K562 (cell line): ENCODE results near the gene TOR1B. TPM values are rescaled to one million over a fixed set of nuclear protein-coding genes. Genes with fewer than 3 reads are reported as not detected.
A peak's percentile ranks its signal among the peaks of the same experiment; 100 is the strongest.

Experiments
- ATAC-seq: fragments of 200-7000 bp; cut with Tn5 transposase; 3 replicates; pipeline ENCODE4 v1.9.1; 2020; ENCODE audit warnings: moderate library complexity
- BruUV-seq: library from RNA; stranded (reverse); fragments of 400-500 nt; replicated peaks from 2 replicates; lab custom pipeline; 2021; lab: Mats Ljungman, UMichigan
- CTCF ChIA-PET: fragments of 300-600 bp; formaldehyde crosslinking; extraction: SDS; loops from one replicate; lab custom pipeline; 2021; ENCODE audit warnings: low intra/inter-chr PET ratio; lab: Yijun Ruan, JAX
- POLR2A ChIA-PET: fragments of 300-600, 350-650 bp; sonication (Branson Sonifier 250); formaldehyde crosslinking; extraction: SDS; loops from one replicate; lab custom pipeline; 2021; ENCODE audit warnings: antibody characterized with exemption, inconsistent platforms; lab: Yijun Ruan, JAX
- DNase-seq, 4 experiments: peaks; one replicate each; pipeline versions ENCODE4 v3.0.0 to v3.0.0-alpha.2; 2011 to 2018; ENCODE audit warnings: low spot score in 3 of 4, mixed read lengths in 3 of 4; ENCODE audit errors: extremely low read depth in 1 of 4
- FAIRE-seq: peaks from 2 replicates; lab custom pipeline; 2011; peaks lifted over from hg19 to GRCh38; lab: Jason Lieb, UNC
- H2AFZ ChIP-seq: 2 replicates; pipeline ENCODE4 v1.6.0; 2011; ENCODE audit warnings: low read depth, low read length, control low read depth, inconsistent platforms
- H3K27ac ChIP-seq: fragments of 200-600 bp; 3 replicates; pipeline ENCODE4 v1.8.0; 2011; ENCODE audit warnings: low read depth, mild to moderate bottlenecking, control low read depth, inconsistent platforms, low read length, moderate library complexity, mixed read lengths; ENCODE audit errors: extremely low read depth
- H3K27me3 ChIP-seq, 2 experiments: fragments of 300-600 bp in 1 of 2; 2 replicates in 1 of 2; 3 replicates in 1 of 2; pipeline versions ENCODE4 v1.6.0 to v1.8.0; 2011; ENCODE audit warnings: inconsistent platforms in 2 of 2, low read length in 2 of 2, mild to moderate bottlenecking in 1 of 2, mixed read lengths in 1 of 2, moderate library complexity in 1 of 2; ENCODE audit not compliant: control insufficient read depth in 2 of 2, insufficient read depth in 2 of 2
- H3K36me3 ChIP-seq: fragments of 300-600 bp; 3 replicates; pipeline ENCODE4 v1.8.0; 2011; ENCODE audit warnings: mild to moderate bottlenecking, low read length, inconsistent platforms; ENCODE audit not compliant: control insufficient read depth, insufficient read depth
- H3K4me1 ChIP-seq, 2 experiments: fragments of 200-600 bp in 1 of 2; replicated peaks in 1 of 2; 2 replicates in 1 of 2; 3 replicates in 1 of 2; pipeline versions ENCODE4 v1.5.1 to v1.8.0; 2011; ENCODE audit warnings: inconsistent platforms in 2 of 2, low read length in 2 of 2, mild to moderate bottlenecking in 1 of 2, mixed read lengths in 1 of 2, moderate library complexity in 1 of 2; ENCODE audit not compliant: control insufficient read depth in 2 of 2, insufficient read depth in 2 of 2
- H3K4me2 ChIP-seq: 2 replicates; pipeline ENCODE4 v1.6.1; 2011; ENCODE audit warnings: low read length, control low read depth, inconsistent platforms, mixed read lengths; ENCODE audit not compliant: insufficient read depth
- H3K4me3 ChIP-seq: fragments of 200-600 bp; sonication (generic), shearing (Covaris generic); 2 replicates; pipeline ENCODE4 v1.5.1; 2016; ENCODE audit warnings: control low read depth, inconsistent platforms
- H3K79me2 ChIP-seq: fragments of 200-600 bp; 3 replicates; pipeline ENCODE4 v1.8.0; 2011; ENCODE audit warnings: low read length, inconsistent platforms; ENCODE audit not compliant: control insufficient read depth, insufficient read depth
- H3K9ac ChIP-seq, 2 experiments: 2 replicates each; pipeline versions ENCODE4 v1.6.0 to v1.6.1; 2011; ENCODE audit warnings: low read depth in 2 of 2, low read length in 2 of 2, control low read depth in 1 of 2, inconsistent platforms in 1 of 2, mild to moderate bottlenecking in 1 of 2, mixed read lengths in 1 of 2; ENCODE audit not compliant: insufficient read depth in 1 of 2
- H3K9me1 ChIP-seq: one replicate; pipeline ENCODE4 v1.6.0; 2011; ENCODE audit warnings: inconsistent platforms, mild to moderate bottlenecking, low read length, moderate library complexity; ENCODE audit not compliant: control insufficient read depth, insufficient read depth
- H3K9me3 ChIP-seq: replicated peaks from 2 replicates; pipeline ENCODE4 v1.5.1; 2011; ENCODE audit warnings: low read depth, low read length, inconsistent platforms; ENCODE audit not compliant: control insufficient read depth, insufficient read depth
- H4K20me1 ChIP-seq: replicated peaks from 2 replicates; pipeline ENCODE4 v1.6.1; 2011; ENCODE audit warnings: low read length, inconsistent platforms, mixed read lengths; ENCODE audit not compliant: control insufficient read depth, insufficient read depth
- POLR2G ChIP-seq: fragments of 200-400 bp; formaldehyde crosslinking; IDR thresholded peaks from 2 replicates; pipeline ENCODE4 v1.6.1; 2017; ENCODE audit warnings: low read depth, mild to moderate bottlenecking, antibody characterized with exemption, low read length, moderate library complexity
- SAFB ChIP-seq: fragments of 200-400 bp; formaldehyde crosslinking; IDR thresholded peaks from 2 replicates; pipeline ENCODE4 v1.6.1; 2017; ENCODE audit warnings: low read depth, low read length, borderline replicate concordance
- TFAP4 ChIP-seq: sonication (generic); formaldehyde crosslinking; IDR thresholded peaks from 2 replicates; pipeline ENCODE4 v1.8.0; 2022; ENCODE audit warnings: missing genetic modification reagents, mild to moderate bottlenecking, moderate library complexity, borderline replicate concordance
- WGBS: fragments of 100-300 bp; shearing (Covaris generic); methylation state at CpG from one replicate; pipeline ENCODE4 v1.1.6; 2016; ENCODE audit warnings: low coverage, mixed read lengths; ENCODE audit not compliant: insufficient coverage; ENCODE audit errors: missing lambda C conversion rate; 5-methylcytosine and 5-hydroxymethylcytosine counted together
- in situ Hi-C: fragments of 300-500 bp; cut with MboI; formaldehyde crosslinking; loops from 4 replicates; pipeline ENCODE4 v1.15.0; 2018; ENCODE audit warnings: inconsistent platforms, mixed read lengths
- intact Hi-C: fragments of 100-400 bp; cut with micrococcal nuclease; formaldehyde crosslinking; loops from 2 replicates; pipeline ENCODE4 v1.14.2; 2022
- polyA plus RNA-seq, 8 experiments: library from polyadenylated mRNA; depleted of rRNA in 4 of 8; stranded (reverse) in 5 of 8; unstranded in 3 of 8; fragments of >200 nt; fragmentation: Nextera tagmentation in 2 of 8; fragmentation: Illumina TruSeq in 1 of 8; extraction: Ambion mirVana in 2 of 8; extraction: Trizol in 1 of 8; gene quantifications; 2 replicates each; pipeline versions ENCODE4 v1.2.1 to v1.2.3, GENCODE V29; 2011 to 2014; ENCODE audit warnings: inconsistent platforms in 1 of 8, missing spikeins in 1 of 8
- total RNA-seq, 7 experiments: library from RNA; depleted of rRNA in 6 of 7; stranded (reverse); fragments of >200 nt in 6 of 7; fragmentation: Illumina TruSeq in 2 of 7; extraction: Trizol in 2 of 7; gene quantifications; 2 replicates each; pipeline versions ENCODE4 v1.2.1 to v1.2.3, GENCODE V29; 2011 to 2021; ENCODE audit warnings: low replicate concordance in 1 of 7
- TF ChIP-seq, protein P1 (sequence below), 3 experiments: fragments of 200-800 bp in 1 of 3; sonication (Bioruptor generic) in 1 of 3; sonication (generic) in 1 of 3; formaldehyde crosslinking in 1 of 3; IDR thresholded peaks; 2 replicates each; pipeline versions ENCODE4 v1.6.1 to v1.8.0; 2016 to 2022; ENCODE audit warnings: mild to moderate bottlenecking in 2 of 3, missing compliant biosample characterization in 2 of 3, missing genetic modification characterization in 2 of 3, missing genetic modification reagents in 1 of 3

TOR1B gene
- total and polyA plus RNA-seq, 9 of the 15 experiments (the other 6 are each of a cell fraction or from before 2014, with no cell fraction given), result 4.2 to 36.5 (median 24.6) TPM

DNA sequence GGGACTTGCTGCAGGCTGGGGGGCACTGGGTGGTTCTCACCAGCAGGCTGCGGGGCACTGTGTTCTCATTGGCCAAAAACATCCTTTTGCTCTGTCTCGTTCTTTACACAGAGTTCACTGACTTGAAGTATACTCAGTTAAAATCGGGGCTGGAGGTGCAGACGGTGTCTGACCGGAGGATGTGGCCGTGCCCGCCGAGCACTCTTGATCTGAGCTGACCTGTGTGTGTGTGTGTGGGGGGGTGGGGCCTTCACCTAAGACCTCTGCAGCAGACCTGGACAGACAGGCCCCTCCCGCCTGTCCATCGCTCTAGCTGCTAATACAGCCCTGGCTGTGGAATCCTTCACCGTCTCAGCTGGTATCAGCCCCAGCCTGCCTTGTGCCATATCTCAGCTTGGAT lies 7.1 kb downstream of the TOR1B start:
- intact Hi-C loops, result no loop called here
- H3K9ac ChIP-seq, result no peak overlapping the region; a peak in 1 of 4 replicates
- ATAC-seq (peak; percentile 19; the same call in 2 of the 3 replicates), FAIRE-seq (no peak), DNase-seq (peak in 1 of 4 experiments; percentile 33)
- no peaks in the 10 kb centered on the region for H3K79me2 ChIP-seq
- H3K36me3 ChIP-seq, result peaks cover 86% of the 10 kb centered on the region
- peak; percentile 45 for TF ChIP-seq POLR2G
- TF ChIP-seq, protein P1, sequence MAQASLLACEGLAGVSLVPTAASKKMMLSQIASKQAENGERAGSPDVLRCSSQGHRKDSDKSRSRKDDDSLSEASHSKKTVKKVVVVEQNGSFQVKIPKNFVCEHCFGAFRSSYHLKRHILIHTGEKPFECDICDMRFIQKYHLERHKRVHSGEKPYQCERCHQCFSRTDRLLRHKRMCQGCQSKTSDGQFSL (CRISPR knock-in tag; IDR thresholded peaks at IDR 0.05), result peak; percentile 77; the same call in 1 of the 2 replicates
- TF ChIP-seq, protein P1 (tag; IDR thresholded peaks at IDR 0.05), result no peak
- 0 out of 2 replicates have a peak, but pooled peaks have one; percentile 1 for TF ChIP-seq TFAP4 (CRISPR knock-in tag)
- TF ChIP-seq SAFB, result no peak
- peaks cover 4 to 13% of the 10 kb centered on the region in 2 experiments; a peak in 3 of 5 replicates for H3K4me1 ChIP-seq
- peaks cover 8% of the 10 kb centered on the region for H4K20me1 ChIP-seq
- H3K9me1 ChIP-seq, result peaks cover 6% of the 10 kb centered on the region
- H3K9me3 ChIP-seq, result no peaks in the 10 kb centered on the region
- no peak overlapping the region for H2AFZ ChIP-seq
- POLR2A ChIA-PET, result interaction anchor here (0.6 to 5.8 kb wide), 6 partner anchors 8 to 1983 kb away, joined by 3 to 49 read pairs (median 5); partner anchors contain the start of gene TOR1A
- BruUV-seq, result no TSS peak
- H3K4me3 ChIP-seq, result no peak overlapping the region
- CTCF ChIA-PET, result no interaction called here
- no peak overlapping the region for H3K4me2 ChIP-seq
- in situ Hi-C loops, result no loop called here
- H3K27me3 ChIP-seq, result no peaks in the 10 kb centered on the region
- 82% methylated on average over 11 of the region's 11 CpGs for WGBS
- H3K27ac ChIP-seq, result no peak overlapping the region
